HG03575 (cell line): ENCODE results near the gene FAM90A26.
"Not testable (repeated sequence)": the region's sequence is repeated elsewhere in the genome, so short reads cannot be mapped to it uniquely, and the experiment has no call there.

Experiments used
- ATAC-seq: cut with Tn5 transposase; IDR thresholded peaks from one replicate; pipeline ENCODE4 v1.9.1; 2021; ENCODE audit not compliant: unreplicated experiment, insufficient number of reproducible peaks, low FRiP score; ENCODE audit errors: extremely low read depth

The FAM90A26 gene

DNA sequence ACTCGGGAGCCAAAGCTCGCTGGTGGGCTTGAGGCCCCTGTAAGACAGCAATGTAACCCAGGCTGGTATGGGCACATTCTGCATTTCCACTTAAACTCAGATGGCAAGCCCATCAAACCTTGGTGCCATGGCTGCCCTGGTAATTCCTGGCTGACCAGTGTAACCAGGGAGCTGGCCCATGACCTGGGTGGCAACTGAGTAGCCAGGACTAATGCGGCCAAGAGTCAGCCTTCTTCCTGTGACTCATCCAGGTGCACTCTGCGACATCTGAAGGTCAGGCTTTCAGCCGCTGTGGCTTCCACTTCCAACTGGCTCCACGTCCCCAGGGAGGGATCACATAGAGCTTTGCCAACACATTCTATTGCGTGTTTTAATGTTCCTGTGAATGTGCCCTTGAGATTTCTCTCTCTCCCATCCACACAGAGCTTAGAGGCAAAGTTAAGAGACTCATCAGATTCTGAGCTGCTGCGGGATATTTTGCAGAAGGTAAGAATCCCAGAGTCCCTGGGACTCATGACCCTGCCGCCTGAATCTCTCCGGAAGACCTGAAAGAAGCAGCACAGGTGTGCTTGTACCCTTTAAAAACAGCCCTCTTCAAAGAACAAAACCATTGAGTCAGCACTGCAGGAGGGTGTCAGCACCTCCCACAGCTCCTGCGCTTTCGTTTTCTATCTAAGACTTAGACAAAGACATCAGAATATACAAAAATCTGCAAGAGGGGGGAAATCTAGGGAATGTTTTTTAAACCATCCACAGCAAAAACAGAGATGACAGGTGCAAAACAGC, 14.9 kb upstream of the FAM90A26 start:
- not testable (repeated sequence) for ATAC-seq

DNA sequence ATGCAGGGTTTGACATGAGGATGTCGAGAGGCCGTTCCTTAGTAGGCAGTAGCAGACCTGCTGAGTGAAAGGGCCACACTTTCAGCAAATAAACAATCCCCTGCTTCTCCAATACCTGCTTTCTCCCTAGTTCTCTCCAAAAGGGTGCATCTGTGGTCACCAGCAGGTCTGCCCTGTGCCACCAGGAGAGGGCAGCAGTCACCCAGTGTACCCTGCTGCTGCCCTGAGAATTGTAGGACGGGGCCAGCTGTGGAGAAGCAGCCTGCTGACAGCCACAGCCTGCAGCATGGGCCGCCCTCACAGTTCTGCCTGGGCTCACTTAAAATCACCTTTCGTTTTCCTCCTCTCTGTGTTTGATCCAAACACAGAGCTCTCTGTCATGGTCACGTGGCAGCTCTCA, 11.8 kb upstream of the FAM90A26 start:
- not testable (repeated sequence) for ATAC-seq

DNA sequence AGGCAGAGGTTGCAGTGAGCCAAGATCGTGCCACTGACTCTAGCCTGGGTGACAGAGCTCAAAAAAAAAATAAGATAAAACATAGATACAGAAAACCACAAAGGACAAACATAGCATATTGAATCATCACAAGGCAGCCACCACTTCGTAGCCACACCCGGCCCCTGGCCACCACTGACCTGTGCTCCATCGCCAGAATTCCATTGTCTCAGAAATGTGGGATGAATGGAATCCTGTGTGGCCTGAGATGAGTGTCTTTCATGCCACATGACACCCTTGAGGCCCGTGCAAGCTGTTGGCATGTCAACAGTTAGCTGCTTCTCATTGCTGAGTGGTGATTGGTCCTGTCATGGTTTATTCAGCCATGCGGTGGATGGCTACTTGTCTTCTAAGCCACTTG, 10.2 kb upstream of the FAM90A26 start:
- ATAC-seq: not testable (repeated sequence)

DNA sequence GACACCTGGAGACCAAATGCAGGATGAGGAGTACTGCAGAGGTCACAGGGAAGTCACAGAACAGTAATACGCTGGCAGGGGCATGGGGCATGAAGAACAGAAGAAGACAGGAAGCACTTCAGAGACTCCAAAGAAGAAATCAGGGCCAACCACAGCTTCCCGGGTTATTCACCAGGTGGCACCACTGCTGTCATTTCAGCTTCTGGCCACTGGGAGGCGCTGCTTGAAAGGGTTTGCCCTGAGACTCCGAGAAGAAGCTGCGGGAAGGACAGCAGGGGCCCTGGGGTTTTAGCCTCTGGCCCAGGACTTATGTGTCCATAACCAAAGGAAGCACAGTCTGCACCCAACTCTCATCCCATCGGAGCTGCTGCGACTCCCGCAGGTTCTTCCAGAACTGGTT, 4.2 kb upstream of the FAM90A26 start:
- ATAC-seq: not testable (repeated sequence)

DNA sequence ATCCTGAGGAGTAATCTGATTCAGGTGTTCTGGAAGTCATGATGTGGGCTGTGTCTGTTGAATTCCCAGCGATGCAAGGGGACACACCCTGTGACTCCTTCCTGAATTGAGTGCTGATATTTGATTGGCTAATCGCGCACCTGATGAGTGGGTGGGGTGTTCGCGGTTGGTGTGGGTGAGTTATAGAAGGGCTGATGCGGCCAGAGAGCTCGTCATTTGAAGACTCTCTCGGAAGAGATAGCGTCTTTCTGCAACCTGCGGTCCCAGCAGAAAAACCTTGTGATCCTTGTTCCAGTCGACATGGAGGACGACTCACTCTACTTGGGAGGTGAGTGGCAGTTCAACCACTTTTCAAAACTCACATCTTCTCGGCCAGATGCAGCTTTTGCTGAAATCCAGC, 40.1 kb downstream of the FAM90A26 start, which contains the start of gene USP17L10:
USP17L10 (plus strand) TSS at position 301 of the 400 bp plus-strand sequence; CDS start at position 301, 0 bp downstream.
- not testable (repeated sequence) for ATAC-seq

DNA sequence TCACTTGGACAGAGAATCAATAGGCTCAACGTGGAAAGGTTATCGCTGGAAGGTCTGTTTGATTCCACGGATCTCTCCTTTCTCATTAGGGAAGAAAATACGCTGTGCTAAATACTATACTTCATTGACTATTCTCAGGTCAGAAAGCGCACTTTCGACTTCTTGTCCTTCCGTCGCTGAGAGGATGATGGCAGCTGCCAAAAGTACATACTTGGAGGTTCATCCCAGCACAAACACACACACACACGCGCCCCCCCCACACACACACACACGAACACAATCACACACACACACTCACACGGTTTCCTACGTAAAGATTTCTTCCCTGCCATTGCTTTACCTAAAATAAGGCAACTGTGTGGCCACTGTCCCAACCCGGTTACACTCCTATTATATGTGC, 44.5 kb downstream of the FAM90A26 start:
- not testable (repeated sequence) for ATAC-seq

DNA sequence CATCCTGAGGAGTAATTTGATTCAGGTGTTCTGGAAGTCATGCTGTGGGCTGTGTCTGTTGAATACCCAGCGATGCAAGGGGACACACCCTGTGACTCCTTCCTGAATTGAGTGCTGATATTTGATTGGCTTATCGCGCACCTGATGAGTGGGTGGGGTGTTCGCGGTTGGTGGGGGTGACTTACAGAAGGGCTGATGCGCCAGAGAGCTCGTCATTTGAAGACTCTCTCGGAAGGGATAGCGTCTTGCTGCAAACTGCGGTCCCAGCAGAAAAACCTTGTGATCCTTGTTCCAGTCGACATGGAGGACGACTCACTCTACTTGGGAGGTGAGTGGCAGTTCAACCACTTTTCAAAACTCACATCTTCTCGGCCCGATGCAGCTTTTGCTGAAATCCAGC, 44.9 kb downstream of the FAM90A26 start, which contains the start of gene USP17L11:
USP17L11 (plus strand) TSS at position 301 of the 400 bp plus-strand sequence; CDS start at position 301, 0 bp downstream.
- not testable (repeated sequence) for ATAC-seq

DNA sequence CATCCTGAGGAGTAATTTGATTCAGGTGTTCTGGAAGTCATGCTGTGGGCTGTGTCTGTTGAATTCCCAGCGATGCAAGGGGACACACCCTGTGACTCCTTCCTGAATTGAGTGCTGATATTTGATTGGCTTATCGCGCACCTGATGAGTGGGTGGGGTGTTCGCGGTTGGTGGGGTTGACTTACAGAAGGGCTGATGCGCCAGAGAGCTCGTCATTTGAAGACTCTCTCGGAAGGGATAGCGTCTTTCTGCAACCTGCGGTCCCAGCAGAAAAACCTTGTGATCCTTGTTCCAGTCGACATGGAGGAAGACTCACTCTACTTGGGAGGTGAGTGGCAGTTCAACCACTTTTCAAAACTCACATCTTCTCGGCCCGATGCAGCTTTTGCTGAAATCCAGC, 49.6 kb downstream of the FAM90A26 start, which contains the start of gene USP17L12:
USP17L12 (plus strand) TSS at position 301 of the 400 bp plus-strand sequence; CDS start at position 301, 0 bp downstream.
- not testable (repeated sequence) for ATAC-seq

DNA sequence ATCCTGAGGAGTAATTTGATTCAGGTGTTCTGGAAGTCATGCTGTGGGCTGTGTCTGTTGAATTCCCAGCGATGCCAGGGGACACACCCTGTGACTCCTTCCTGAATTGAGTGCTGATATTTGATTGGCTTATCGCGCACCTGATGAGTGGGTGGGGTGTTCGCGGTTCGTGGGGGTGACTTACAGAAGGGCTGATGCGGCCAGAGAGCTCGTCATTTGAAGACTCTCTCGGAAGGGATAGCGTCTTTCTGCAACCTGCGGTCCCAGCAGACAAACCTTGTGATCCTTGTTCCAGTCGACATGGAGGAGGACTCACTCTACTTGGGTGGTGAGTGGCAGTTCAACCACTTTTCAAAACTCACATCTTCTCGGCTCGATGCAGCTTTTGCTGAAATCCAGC, 54.4 kb downstream of the FAM90A26 start, which contains the start of gene USP17L13:
USP17L13 (plus strand) TSS at position 301 of the 400 bp plus-strand sequence; CDS start at position 301, 0 bp downstream.
- not testable (repeated sequence) for ATAC-seq
